ENCODE measurements around the gene CMTM5. TPM values are rescaled to one million over a fixed set of nuclear protein-coding genes. Genes with fewer than 3 reads are reported as not detected.

The CMTM5 gene
- total RNA-seq, 1 donor from 2014 or later = not detected

DNA sequence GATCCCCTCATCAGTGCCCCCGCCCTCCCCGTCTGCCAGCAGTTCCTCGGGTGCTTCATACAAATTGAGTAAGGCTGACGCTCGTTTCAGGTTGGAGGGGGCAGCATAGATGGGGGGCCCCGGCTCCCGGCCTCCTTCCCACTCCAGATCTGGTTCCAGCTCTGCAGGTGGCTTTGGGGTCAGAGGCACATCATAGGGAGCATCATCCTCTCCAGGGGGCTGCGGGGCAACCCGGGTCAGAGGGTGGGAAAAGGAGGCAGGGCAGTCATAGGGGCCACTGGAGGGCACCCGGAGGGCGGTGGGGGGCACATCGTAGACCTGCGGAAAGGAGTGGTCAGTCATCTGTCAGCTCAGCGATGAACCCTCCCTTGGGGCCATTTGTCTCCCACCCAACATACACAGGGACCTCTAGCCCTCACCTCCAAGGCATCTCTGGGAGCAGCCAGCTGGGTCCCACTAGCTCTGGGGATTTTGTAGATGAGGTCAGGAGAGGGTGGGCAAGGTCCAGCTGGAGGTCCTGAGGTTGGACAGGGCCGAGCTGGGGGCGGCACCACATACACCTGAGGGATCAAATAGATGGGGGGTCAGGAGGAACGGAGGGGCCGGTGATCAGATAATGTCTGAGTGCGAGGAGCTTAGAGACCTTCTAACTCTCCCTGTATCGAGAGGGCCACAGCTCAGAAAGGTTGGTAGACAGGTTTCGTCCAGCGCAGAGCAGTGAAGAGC is 17.0 kb upstream of the CMTM5 start:
- no peak overlapping the region for H3K4me3 ChIP-seq (ENCODE audit: low read depth, low read length)
- TF ChIP-seq, protein P1, sequence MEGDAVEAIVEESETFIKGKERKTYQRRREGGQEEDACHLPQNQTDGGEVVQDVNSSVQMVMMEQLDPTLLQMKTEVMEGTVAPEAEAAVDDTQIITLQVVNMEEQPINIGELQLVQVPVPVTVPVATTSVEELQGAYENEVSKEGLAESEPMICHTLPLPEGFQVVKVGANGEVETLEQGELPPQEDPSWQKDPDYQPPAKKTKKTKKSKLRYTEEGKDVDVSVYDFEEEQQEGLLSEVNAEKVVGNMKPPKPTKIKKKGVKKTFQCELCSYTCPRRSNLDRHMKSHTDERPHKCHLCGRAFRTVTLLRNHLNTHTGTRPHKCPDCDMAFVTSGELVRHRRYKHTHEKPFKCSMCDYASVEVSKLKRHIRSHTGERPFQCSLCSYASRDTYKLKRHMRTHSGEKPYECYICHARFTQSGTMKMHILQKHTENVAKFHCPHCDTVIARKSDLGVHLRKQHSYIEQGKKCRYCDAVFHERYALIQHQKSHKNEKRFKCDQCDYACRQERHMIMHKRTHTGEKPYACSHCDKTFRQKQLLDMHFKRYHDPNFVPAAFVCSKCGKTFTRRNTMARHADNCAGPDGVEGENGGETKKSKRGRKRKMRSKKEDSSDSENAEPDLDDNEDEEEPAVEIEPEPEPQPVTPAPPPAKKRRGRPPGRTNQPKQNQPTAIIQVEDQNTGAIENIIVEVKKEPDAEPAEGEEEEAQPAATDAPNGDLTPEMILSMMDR (IDR thresholded peaks at IDR 0.05; ENCODE audit: insufficient read depth, low read length, poor library complexity, severe bottlenecking) = no peak
- no peaks in the 10 kb centered on the region for H3K27me3 ChIP-seq (ENCODE audit: control insufficient read depth, insufficient read depth, low read length)
- no peaks in the 10 kb centered on the region for H3K36me3 ChIP-seq (ENCODE audit: control insufficient read depth, insufficient read depth, low read length)
- DNase-seq (ENCODE audit: low read depth) = no peak

DNA sequence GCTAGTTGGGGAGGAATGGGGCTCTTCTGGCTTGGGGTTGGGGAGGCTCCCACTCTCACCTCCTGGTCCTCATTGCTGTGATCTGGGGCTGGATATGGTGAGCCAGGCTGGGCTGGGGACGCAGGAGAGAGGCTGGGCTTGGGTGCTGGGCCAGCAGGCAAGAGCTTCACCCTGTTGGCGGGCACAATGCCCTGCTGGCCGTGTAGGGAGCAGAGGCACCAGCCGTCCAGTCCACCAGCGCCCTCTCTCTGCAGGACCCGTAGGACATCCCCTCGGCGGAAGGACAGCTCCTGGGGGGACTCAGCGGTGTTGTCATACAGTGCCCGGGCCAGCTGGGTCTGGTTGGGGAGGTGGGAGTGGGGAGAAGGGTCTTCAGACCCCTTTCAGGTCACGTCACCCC is 16.4 kb upstream of the CMTM5 start:
- TF ChIP-seq, protein P1 (IDR thresholded peaks at IDR 0.05; ENCODE audit: insufficient read depth, low read length, poor library complexity, severe bottlenecking) = no peak
- no peaks in the 10 kb centered on the region for H3K36me3 ChIP-seq (ENCODE audit: control insufficient read depth, insufficient read depth, low read length)
- peaks cover 3% of the 10 kb centered on the region for H3K27me3 ChIP-seq (ENCODE audit: control insufficient read depth, insufficient read depth, low read length)
- DNase-seq (ENCODE audit: low read depth) = no peak
- no peak overlapping the region for H3K4me3 ChIP-seq (ENCODE audit: low read depth, low read length)

DNA sequence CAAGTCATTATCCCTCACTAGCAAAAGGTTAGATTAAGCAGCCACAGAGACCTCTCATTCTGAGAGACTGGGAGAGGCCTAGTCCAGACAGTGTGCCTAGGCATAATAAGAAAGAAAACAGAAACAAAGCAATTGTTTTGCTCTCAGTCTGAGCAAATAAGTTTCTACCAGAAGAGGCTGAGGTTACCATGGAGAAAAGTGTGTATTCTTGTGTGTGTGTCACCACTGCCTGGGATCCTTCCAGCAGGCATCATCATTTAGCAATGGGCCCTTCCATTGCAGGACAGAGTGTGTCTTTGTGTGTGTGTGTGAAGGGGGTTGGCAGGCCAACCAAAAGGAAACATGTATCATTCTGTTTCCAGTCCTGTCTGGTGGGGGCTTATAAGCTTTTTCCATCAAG is 15.5 kb upstream of the CMTM5 start:
- Histone ChIP-seq H3K4me3 (ENCODE audit: low read depth, low read length) (no peak overlapping the region), H3K36me3 (ENCODE audit: control insufficient read depth, insufficient read depth, low read length) (no peaks in the 10 kb centered on the region), H3K27me3 (ENCODE audit: control insufficient read depth, insufficient read depth, low read length) (peaks cover 6% of the 10 kb centered on the region)
- TF ChIP-seq, protein P1 (IDR thresholded peaks at IDR 0.05; ENCODE audit: insufficient read depth, low read length, poor library complexity, severe bottlenecking) = no peak
- DNase-seq (ENCODE audit: low read depth) = no peak

- H3K36me3 ChIP-seq (ENCODE audit: control insufficient read depth, insufficient read depth, low read length) = no peaks in the 10 kb centered on the region
- no peak overlapping the region for H3K4me3 ChIP-seq (ENCODE audit: low read depth, low read length)
- DNase-seq (ENCODE audit: low read depth) = no peak
- TF ChIP-seq, protein P1 (IDR thresholded peaks at IDR 0.05; ENCODE audit: insufficient read depth, low read length, poor library complexity, severe bottlenecking) = no peak
- peaks cover 9% of the 10 kb centered on the region for H3K27me3 ChIP-seq (ENCODE audit: control insufficient read depth, insufficient read depth, low read length)
Measured at GRCh38 chr14:23361763-23362162, 15.1 kb upstream of the CMTM5 start.

DNA sequence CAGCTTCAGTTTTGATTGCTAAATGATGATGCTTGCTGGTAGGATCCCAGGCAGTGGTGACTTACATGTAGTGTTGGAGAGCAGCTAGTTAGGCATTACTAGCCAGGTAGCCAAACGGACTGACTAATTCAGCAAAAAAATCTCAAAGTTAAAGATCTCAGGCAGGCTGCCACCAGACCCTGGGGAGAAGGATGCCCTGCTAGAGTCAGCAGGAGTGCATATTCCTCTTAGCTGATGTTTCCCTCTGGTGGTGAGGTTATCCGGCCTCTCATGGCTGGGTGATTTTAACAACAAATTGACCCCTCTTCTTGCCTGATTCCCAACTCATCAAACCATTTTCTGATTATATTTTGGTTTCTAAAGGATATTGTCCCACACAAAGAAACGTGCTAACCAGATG is 14.6 kb upstream of the CMTM5 start:
- TF ChIP-seq, protein P1 (IDR thresholded peaks at IDR 0.05; ENCODE audit: insufficient read depth, low read length, poor library complexity, severe bottlenecking) = peak; percentile 29
- no peak for DNase-seq (ENCODE audit: low read depth)
- peaks cover 11% of the 10 kb centered on the region for H3K27me3 ChIP-seq (ENCODE audit: control insufficient read depth, insufficient read depth, low read length)
- H3K4me3 ChIP-seq (ENCODE audit: low read depth, low read length) = no peak overlapping the region
- H3K36me3 ChIP-seq (ENCODE audit: control insufficient read depth, insufficient read depth, low read length) = no peaks in the 10 kb centered on the region
